ENCODE measurements around the gene MICAL3. TPM values are rescaled to one million over a fixed set of nuclear protein-coding genes. Genes with fewer than 3 reads are reported as not detected.

Gene MICAL3
- total and polyA plus RNA-seq, 4 donors = 4.4 to 30.7 (median 15.4) TPM

GRCh38 chr22:17774206-17774925 lies 250.0 kb downstream of the MICAL3 start, which contains the start of gene BID:
Gene BID, minus strand, starts transcription at chr22:17774469. Its CDS starts 24,353 bp downstream, at chr22:17750116.
- Histone ChIP-seq H3K9ac (ENCODE audit: insufficient read depth in 1 of 2, low read length in 2 of 2) (no peak within 1 kb of the TSS), H3K4me1 (ENCODE audit: control insufficient read depth in 5 of 5, insufficient read depth in 5 of 5, low read length in 5 of 5) (peaks cover 0 to 16% (median 0%) of the 10 kb centered on the region in 5 donors), H3K27ac (ENCODE audit: low read depth in 1 of 2, low read length in 1 of 2) (peak within 1 kb of the TSS; percentile 27 to 59), H3K36me3 (ENCODE audit: control insufficient read depth in 4 of 4, insufficient read depth in 4 of 4, low read length in 4 of 4) (no peaks in the 10 kb centered on the region), H3K4me3 (peak within 1 kb of the TSS; percentile 76), H3K27me3 (ENCODE audit: control insufficient read depth in 3 of 3, insufficient read depth in 3 of 3, low read length in 2 of 3) (no peaks in the 10 kb centered on the region), H3K9me3 (ENCODE audit: control insufficient read depth in 4 of 4, insufficient read depth in 3 of 4, low read length in 3 of 4) (no peaks in the 10 kb centered on the region)
- no peak for TF ChIP-seq CTCF (IDR thresholded peaks at IDR 0.05; ENCODE audit: control extremely low read depth, extremely low read depth)
- peak in 1 of 3 donors; percentile 42 for DNase-seq
- peak; percentile 32 for ATAC-seq (ENCODE audit: insufficient read depth, low FRiP score)
- WGBS, 2 donors = 1% methylated on average over 32 to 64 of the region's 64 CpGs

- DNase-seq = peak; percentile 40 to 61 (median 46)
- peak overlapping the region; percentile 27 to 59 for H3K27ac ChIP-seq (ENCODE audit: low read depth in 1 of 2, low read length in 1 of 2)
Measured at GRCh38 chr22:17773606-17774205, 250.7 kb downstream of the MICAL3 start.

DNA sequence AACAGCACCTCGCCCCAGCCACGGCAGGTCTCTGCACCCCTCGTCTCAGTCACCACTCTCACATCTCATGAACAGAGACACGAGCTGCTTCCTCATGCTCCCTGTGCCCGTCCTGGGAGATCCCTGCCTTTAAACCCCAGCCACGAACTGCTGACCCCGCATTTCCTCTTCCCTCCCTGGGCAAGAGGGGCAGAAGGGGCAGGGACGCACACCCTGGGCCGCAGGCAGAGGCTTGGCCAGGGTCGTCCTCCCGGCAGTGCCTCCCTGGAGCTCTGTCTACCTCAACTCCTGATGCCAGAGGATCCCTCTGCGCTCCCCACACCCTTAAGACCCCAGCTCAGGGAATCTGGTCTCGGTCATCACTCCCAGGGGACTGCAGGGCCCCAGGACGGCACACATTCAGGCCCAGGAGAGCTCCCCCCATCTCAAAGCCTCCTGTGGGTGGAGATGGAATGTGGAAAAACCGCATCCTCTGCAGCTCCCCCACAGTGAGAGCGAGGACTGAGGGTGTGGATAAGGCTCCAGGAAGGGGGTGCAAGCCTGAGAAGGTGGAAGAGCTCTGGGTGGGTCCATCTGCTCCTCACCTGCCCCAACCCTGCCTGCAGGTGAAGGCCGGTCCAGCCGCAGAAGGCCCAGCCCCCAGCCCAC lies 251.3 kb downstream of the MICAL3 start:
- Histone ChIP-seq H3K9me3 (ENCODE audit: control insufficient read depth in 4 of 4, insufficient read depth in 3 of 4, low read length in 3 of 4) (no peaks in the 10 kb centered on the region), H3K9ac (ENCODE audit: insufficient read depth in 1 of 2, low read length in 2 of 2) (peak overlapping the region in 1 of 2 donors; percentile 34), H3K4me1 (ENCODE audit: control insufficient read depth in 5 of 5, insufficient read depth in 5 of 5, low read length in 5 of 5) (peaks cover 0 to 16% (median 0%) of the 10 kb centered on the region in 5 donors), H3K36me3 (ENCODE audit: control insufficient read depth in 4 of 4, insufficient read depth in 4 of 4, low read length in 4 of 4) (no peaks in the 10 kb centered on the region), H3K27ac (ENCODE audit: low read depth in 1 of 2, low read length in 1 of 2) (no peak overlapping the region), H3K27me3 (ENCODE audit: control insufficient read depth in 3 of 3, insufficient read depth in 3 of 3, low read length in 2 of 3) (no peaks in the 10 kb centered on the region), H3K4me3 (peak overlapping the region; percentile 76)
- ATAC-seq (ENCODE audit: insufficient read depth, low FRiP score) = no peak
- TF ChIP-seq CTCF (IDR thresholded peaks at IDR 0.05; ENCODE audit: control extremely low read depth, extremely low read depth) = no peak
- WGBS, 2 donors = 32 to 45% methylated on average over 17 to 18 of the region's 18 CpGs
- DNase-seq = peak; percentile 47 to 69 (median 57)

More at GRCh38 chr22:17773606-17774205, 250.7 kb downstream of the MICAL3 start:
- Histone ChIP-seq H3K9ac (ENCODE audit: insufficient read depth in 1 of 2, low read length in 2 of 2) (no peak overlapping the region), H3K9me3 (ENCODE audit: control insufficient read depth in 4 of 4, insufficient read depth in 3 of 4, low read length in 3 of 4) (no peaks in the 10 kb centered on the region), H3K4me1 (ENCODE audit: control insufficient read depth in 5 of 5, insufficient read depth in 5 of 5, low read length in 5 of 5) (peaks cover 0 to 16% (median 0%) of the 10 kb centered on the region in 5 donors), H3K4me3 (peak overlapping the region; percentile 76), H3K36me3 (ENCODE audit: control insufficient read depth in 4 of 4, insufficient read depth in 4 of 4, low read length in 4 of 4) (no peaks in the 10 kb centered on the region), H3K27me3 (ENCODE audit: control insufficient read depth in 3 of 3, insufficient read depth in 3 of 3, low read length in 2 of 3) (no peaks in the 10 kb centered on the region)
- 1 to 2% methylated on average over 28 to 46 of the region's 47 CpGs for WGBS, 2 donors
- ATAC-seq (ENCODE audit: insufficient read depth, low FRiP score) = peak; percentile 32
- TF ChIP-seq CTCF (IDR thresholded peaks at IDR 0.05; ENCODE audit: control extremely low read depth, extremely low read depth) = no peak
